Endodermal cell (in vitro differentiated cells): ENCODE results near the gene CCDC73. TPM values are rescaled to one million over a fixed set of nuclear protein-coding genes. Genes with fewer than 3 reads are reported as not detected.

ENCODE experiments used
- DNase-seq: peaks from one replicate; pipeline ENCODE4 v3.0.0-alpha.2; 2017
- H3K27ac ChIP-seq: 2 replicates; pipeline ENCODE4 v1.5.1; 2013; ENCODE audit warnings: mild to moderate bottlenecking, low read depth, low read length, moderate library complexity
- H3K27me3 ChIP-seq: 2 replicates; pipeline ENCODE4 v1.6.1; 2013; ENCODE audit warnings: mild to moderate bottlenecking, low read length, moderate library complexity; ENCODE audit not compliant: insufficient read depth, control insufficient read depth, poor library complexity, severe bottlenecking
- H3K36me3 ChIP-seq: 2 replicates; pipeline ENCODE4 v1.7.0; 2013; ENCODE audit warnings: mild to moderate bottlenecking, low read length, moderate library complexity; ENCODE audit not compliant: control insufficient read depth, insufficient read depth
- H3K4me1 ChIP-seq: one replicate; pipeline ENCODE4 v1.7.0; 2013; ENCODE audit warnings: low read length; ENCODE audit not compliant: control insufficient read depth, insufficient read depth
- H3K4me3 ChIP-seq: 2 replicates; pipeline ENCODE4 v1.5.1; 2013; ENCODE audit warnings: mild to moderate bottlenecking, low read length, moderate library complexity
- H3K9ac ChIP-seq: 2 replicates; pipeline ENCODE4 v1.6.1; 2013; ENCODE audit warnings: mild to moderate bottlenecking, low read length, moderate library complexity; ENCODE audit not compliant: poor library complexity, severe bottlenecking; ENCODE audit errors: extremely low read depth
- H3K9me3 ChIP-seq: 2 replicates; pipeline ENCODE4 v1.6.1; 2013; ENCODE audit warnings: mild to moderate bottlenecking, low read length, moderate library complexity; ENCODE audit not compliant: control insufficient read depth
- H3K27ac Mint-ChIP-seq: 2 replicates; pipeline ENCODE4 v1.8.0; 2020; ENCODE audit warnings: mixed read lengths
- H3K27me3 Mint-ChIP-seq: 2 replicates; pipeline ENCODE4 v1.8.0; 2021; ENCODE audit warnings: mild to moderate bottlenecking, mixed read lengths; ENCODE audit not compliant: insufficient read depth
- H3K36me3 Mint-ChIP-seq: 2 replicates; pipeline ENCODE4 v1.8.0; 2020; ENCODE audit warnings: low read depth, mixed read lengths
- H3K4me1 Mint-ChIP-seq: 2 replicates; pipeline ENCODE4 v1.8.0; 2020; ENCODE audit warnings: mixed read lengths
- H3K4me3 Mint-ChIP-seq: 2 replicates; pipeline ENCODE4 v1.8.0; 2020; ENCODE audit warnings: mild to moderate bottlenecking, moderate library complexity, mixed read lengths
- H3K9me3 Mint-ChIP-seq: 2 replicates; pipeline ENCODE4 v1.8.0; 2020; ENCODE audit warnings: mild to moderate bottlenecking, mixed read lengths
- WGBS, 2 experiments: methylation state at CpG; one replicate each; pipeline versions ENCODE4 v1.1.5 to v1.1.7; 2013; ENCODE audit warnings: missing lambda C conversion rate in 2 of 2, mixed read lengths in 1 of 2; ENCODE audit not compliant: insufficient coverage in 1 of 2, insufficient read length in 1 of 2; 5-methylcytosine and 5-hydroxymethylcytosine counted together
- long read RNA-seq, 4 experiments: library from polyadenylated mRNA in 2 of 4; library from RNA in 1 of 4; library from capped mRNA in 1 of 4; stranded (forward) in 3 of 4; unstranded in 1 of 4; transcript quantifications; one replicate each; pipeline ENCODE4 v2.0.0, GENCODE V29; 2020 to 2021; ENCODE audit warnings: inconsistent platforms in 1 of 4
- polyA plus RNA-seq, 2 experiments: library from polyadenylated mRNA; stranded (reverse); fragments of 50-300 nt; gene quantifications; one replicate each; pipeline ENCODE4 v1.2.3, GENCODE V29; 2013
- total RNA-seq, 2 donors: library from RNA; stranded (reverse); fragmentation: NEBNext Ultra II Directional in 1 of 2; extraction: Animal tissue kit (Norgen Biotek cat#: 25700) in 1 of 2; gene quantifications; 2 replicates in 1 of 2; 3 replicates in 1 of 2; pipeline ENCODE4 v1.2.1, GENCODE V29; 2021
- TF ChIP-seq, protein P1 (sequence below): fragments of 200-600 bp; sonication (generic); conservative IDR thresholded peaks from 2 replicates; pipeline ENCODE4 v1.5.0; 2021; ENCODE audit warnings: antibody characterized with exemption, mild to moderate bottlenecking

CCDC73 gene
- not detected for total RNA-seq
- polyA plus RNA-seq (2013, experiment 1 of 2): not detected
- not detected for polyA plus RNA-seq (2013, experiment 2 of 2)
- long read RNA-seq, experiment 1: 0 reads
- long read RNA-seq, experiment 2, partial matches to known transcripts: 0 of 1 reads
- long read RNA-seq, experiment 2, other reads (novel, unspliced or antisense): 1 of 1 reads
- long read RNA-seq, experiment 3: 0 reads
- long read RNA-seq, experiment 4: 0 reads

DNA sequence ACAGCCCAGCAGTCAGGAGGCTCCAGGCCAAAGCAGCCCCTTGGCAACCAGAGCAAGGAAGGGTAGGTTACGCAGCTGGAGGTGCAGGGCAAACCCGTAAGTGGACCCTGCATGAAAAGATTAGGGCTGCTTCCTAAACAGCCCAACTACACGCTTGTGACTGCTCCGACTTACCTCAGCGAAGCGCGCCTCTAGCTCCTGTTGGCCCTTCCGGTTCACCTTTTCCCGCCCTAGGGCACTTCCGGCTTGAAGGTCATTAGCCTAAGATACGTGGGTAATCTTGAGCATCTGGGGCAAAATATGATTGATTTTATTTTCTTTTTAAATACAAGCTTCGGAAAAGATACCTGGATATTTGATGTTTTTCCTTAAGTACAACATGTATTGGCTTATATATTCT lies at the start of gene CCDC73:
Gene CCDC73 (minus strand): TSS at position 224 of the 400 bp plus-strand sequence. CDS start 34,419 bp downstream, outside the sequence.
- H3K9me3 Mint-ChIP-seq: no peaks in the 10 kb centered on the region
- H3K4me1 Mint-ChIP-seq: no peaks in the 10 kb centered on the region
- no peaks in the 10 kb centered on the region for H3K27me3 Mint-ChIP-seq
- Histone ChIP-seq H3K27ac (no peak within 1 kb of the TSS), H3K36me3 (no peaks in the 10 kb centered on the region), H3K4me1 (no peaks in the 10 kb centered on the region), H3K4me3 (no peak within 1 kb of the TSS), H3K27me3 (no peaks in the 10 kb centered on the region), H3K9ac (no peak within 1 kb of the TSS), H3K9me3 (no peaks in the 10 kb centered on the region)
- TF ChIP-seq, protein P1, sequence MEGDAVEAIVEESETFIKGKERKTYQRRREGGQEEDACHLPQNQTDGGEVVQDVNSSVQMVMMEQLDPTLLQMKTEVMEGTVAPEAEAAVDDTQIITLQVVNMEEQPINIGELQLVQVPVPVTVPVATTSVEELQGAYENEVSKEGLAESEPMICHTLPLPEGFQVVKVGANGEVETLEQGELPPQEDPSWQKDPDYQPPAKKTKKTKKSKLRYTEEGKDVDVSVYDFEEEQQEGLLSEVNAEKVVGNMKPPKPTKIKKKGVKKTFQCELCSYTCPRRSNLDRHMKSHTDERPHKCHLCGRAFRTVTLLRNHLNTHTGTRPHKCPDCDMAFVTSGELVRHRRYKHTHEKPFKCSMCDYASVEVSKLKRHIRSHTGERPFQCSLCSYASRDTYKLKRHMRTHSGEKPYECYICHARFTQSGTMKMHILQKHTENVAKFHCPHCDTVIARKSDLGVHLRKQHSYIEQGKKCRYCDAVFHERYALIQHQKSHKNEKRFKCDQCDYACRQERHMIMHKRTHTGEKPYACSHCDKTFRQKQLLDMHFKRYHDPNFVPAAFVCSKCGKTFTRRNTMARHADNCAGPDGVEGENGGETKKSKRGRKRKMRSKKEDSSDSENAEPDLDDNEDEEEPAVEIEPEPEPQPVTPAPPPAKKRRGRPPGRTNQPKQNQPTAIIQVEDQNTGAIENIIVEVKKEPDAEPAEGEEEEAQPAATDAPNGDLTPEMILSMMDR: no peak
- no peak for DNase-seq
- H3K36me3 Mint-ChIP-seq: no peaks in the 10 kb centered on the region
- WGBS, 2 experiments: 93 to 96% methylated on average over 9 to 12 of the region's 12 CpGs
- H3K4me3 Mint-ChIP-seq: no peak within 1 kb of the TSS
- no peak within 1 kb of the TSS for H3K27ac Mint-ChIP-seq

DNA sequence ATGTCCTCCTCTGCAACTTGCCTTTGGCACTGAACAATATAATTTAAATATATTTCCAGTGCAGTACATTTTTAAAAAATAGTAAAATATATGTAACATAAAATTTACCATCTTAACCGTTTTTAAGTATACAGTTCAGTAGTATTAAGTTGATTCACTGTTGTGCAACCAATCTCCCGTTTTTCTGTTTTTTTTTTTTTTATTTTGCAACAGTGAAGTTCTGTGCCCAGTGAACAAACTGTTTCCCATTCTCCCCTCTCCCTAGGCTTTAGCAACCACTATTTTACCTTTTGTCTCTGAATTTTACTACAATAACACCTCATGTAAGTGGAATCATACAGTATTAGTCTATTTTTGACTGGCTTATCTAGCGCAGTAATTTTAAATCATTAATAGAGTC lies 49.1 kb upstream of the CCDC73 start:
- no peaks in the 10 kb centered on the region for H3K36me3 ChIP-seq
- H3K27me3 ChIP-seq: no peaks in the 10 kb centered on the region
- H3K4me3 Mint-ChIP-seq: no peak overlapping the region
- no peaks in the 10 kb centered on the region for H3K4me1 ChIP-seq
- H3K27ac Mint-ChIP-seq: no peak overlapping the region
- no peak for DNase-seq
- 89 to 92% methylated on average over 2 of the region's 3 CpGs for WGBS, 2 experiments
- no peaks in the 10 kb centered on the region for H3K9me3 Mint-ChIP-seq
- no peak overlapping the region for H3K4me3 ChIP-seq
- peaks cover 5% of the 10 kb centered on the region for H3K36me3 Mint-ChIP-seq
- TF ChIP-seq, protein P1: no peak
- no peak overlapping the region for H3K9ac ChIP-seq
- H3K4me1 Mint-ChIP-seq: peaks cover 4% of the 10 kb centered on the region
- H3K27ac ChIP-seq: no peak overlapping the region
- no peaks in the 10 kb centered on the region for H3K9me3 ChIP-seq
- H3K27me3 Mint-ChIP-seq: no peaks in the 10 kb centered on the region

DNA sequence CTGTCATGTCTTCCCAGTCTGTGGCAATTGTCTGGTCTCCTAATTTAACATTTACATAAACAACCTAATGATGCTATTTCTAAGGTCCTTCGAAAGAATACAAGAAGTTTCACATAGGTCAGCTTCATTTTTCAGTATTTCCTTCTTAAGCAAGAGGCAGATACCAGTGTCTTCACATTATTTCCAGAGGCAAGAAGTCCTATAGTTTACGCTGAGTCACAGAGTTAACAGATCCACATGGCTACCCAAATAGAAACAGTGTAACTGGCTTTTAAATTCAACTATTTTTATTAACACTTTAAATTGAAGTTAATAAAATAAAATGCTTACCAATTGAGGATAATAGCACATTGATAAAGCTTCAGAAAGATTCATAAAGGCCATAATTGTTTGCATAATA lies 46.1 kb upstream of the CCDC73 start:
- no peak overlapping the region for H3K9ac ChIP-seq
- H3K4me3 ChIP-seq: no peak overlapping the region
- H3K27ac ChIP-seq: no peak overlapping the region
- DNase-seq: no peak
- no peaks in the 10 kb centered on the region for H3K36me3 Mint-ChIP-seq
- no peaks in the 10 kb centered on the region for H3K36me3 ChIP-seq
- no peaks in the 10 kb centered on the region for H3K27me3 Mint-ChIP-seq
- TF ChIP-seq, protein P1: no peak
- no peaks in the 10 kb centered on the region for H3K9me3 ChIP-seq
- H3K27ac Mint-ChIP-seq: peak overlapping the region; percentile 56
- H3K4me1 ChIP-seq: no peaks in the 10 kb centered on the region
- no peaks in the 10 kb centered on the region for H3K9me3 Mint-ChIP-seq
- H3K4me1 Mint-ChIP-seq: peaks cover 4% of the 10 kb centered on the region
- 91 to 100% methylated on average over 2 of the region's 2 CpGs for WGBS, 2 experiments
- no peaks in the 10 kb centered on the region for H3K27me3 ChIP-seq
- no peak overlapping the region for H3K4me3 Mint-ChIP-seq
